ENCODE measurements around the gene DHRS4L2.
"Not testable (repeated sequence)": the region's sequence is repeated elsewhere in the genome, so short reads cannot be mapped to it uniquely, and the experiment has no call there.

GRCh38 chr14:24001078-24001477, 12.3 kb downstream of the DHRS4L2 start:
- TF ChIP-seq, protein P1, sequence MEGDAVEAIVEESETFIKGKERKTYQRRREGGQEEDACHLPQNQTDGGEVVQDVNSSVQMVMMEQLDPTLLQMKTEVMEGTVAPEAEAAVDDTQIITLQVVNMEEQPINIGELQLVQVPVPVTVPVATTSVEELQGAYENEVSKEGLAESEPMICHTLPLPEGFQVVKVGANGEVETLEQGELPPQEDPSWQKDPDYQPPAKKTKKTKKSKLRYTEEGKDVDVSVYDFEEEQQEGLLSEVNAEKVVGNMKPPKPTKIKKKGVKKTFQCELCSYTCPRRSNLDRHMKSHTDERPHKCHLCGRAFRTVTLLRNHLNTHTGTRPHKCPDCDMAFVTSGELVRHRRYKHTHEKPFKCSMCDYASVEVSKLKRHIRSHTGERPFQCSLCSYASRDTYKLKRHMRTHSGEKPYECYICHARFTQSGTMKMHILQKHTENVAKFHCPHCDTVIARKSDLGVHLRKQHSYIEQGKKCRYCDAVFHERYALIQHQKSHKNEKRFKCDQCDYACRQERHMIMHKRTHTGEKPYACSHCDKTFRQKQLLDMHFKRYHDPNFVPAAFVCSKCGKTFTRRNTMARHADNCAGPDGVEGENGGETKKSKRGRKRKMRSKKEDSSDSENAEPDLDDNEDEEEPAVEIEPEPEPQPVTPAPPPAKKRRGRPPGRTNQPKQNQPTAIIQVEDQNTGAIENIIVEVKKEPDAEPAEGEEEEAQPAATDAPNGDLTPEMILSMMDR (IDR thresholded peaks at IDR 0.05; ENCODE audit: extremely low read depth in 1 of 2, insufficient read depth in 1 of 2, low read depth in 1 of 2, low read length in 2 of 2) = not testable (repeated sequence)
- not testable (repeated sequence) for TF ChIP-seq JUN (IDR thresholded peaks at IDR 0.05; ENCODE audit: borderline replicate concordance, insufficient read depth, insufficient read length, low read depth); GATA2 (IDR thresholded peaks at IDR 0.05; ENCODE audit: insufficient read depth, insufficient read length, low read depth, low read length); POLR2A (IDR thresholded peaks at IDR 0.05; ENCODE audit: low read depth, low read length); FOS (IDR thresholded peaks at IDR 0.05; ENCODE audit: borderline replicate concordance, insufficient read depth, low read length)
- TF ChIP-seq, protein P2, sequence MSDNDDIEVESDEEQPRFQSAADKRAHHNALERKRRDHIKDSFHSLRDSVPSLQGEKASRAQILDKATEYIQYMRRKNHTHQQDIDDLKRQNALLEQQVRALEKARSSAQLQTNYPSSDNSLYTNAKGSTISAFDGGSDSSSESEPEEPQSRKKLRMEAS (IDR thresholded peaks at IDR 0.05; ENCODE audit: insufficient read depth, insufficient read length) = not testable (repeated sequence)
